CD14-positive monocyte (primary cell): Measurements from ENCODE around the gene NUDCD3. TPM values are rescaled to one million over a fixed set of nuclear protein-coding genes. Genes with fewer than 3 reads are reported as not detected.

ENCODE experiments used
- DNase-seq, 3 donors: peaks; one replicate each; pipeline ENCODE4 v3.0.0-alpha.2; 2011 to 2022
- H2AFZ ChIP-seq: 2 replicates; pipeline ENCODE4 v1.6.0; 2012; ENCODE audit warnings: mild to moderate bottlenecking, low read depth, low read length, inconsistent platforms; ENCODE audit not compliant: insufficient read depth, poor library complexity, severe bottlenecking
- H3K27ac ChIP-seq, 2 donors: 1 replicate in 1 of 2; 2 replicates in 1 of 2; pipeline ENCODE4 v1.5.1; 2012 to 2013; ENCODE audit warnings: low read length in 2 of 2, control low read depth in 1 of 2, inconsistent platforms in 1 of 2, low read depth in 1 of 2, mild to moderate bottlenecking in 1 of 2
- H3K27me3 ChIP-seq, 2 donors: one replicate each; pipeline versions ENCODE4 v1.6.0 to v1.6.1; 2011 to 2013; ENCODE audit warnings: low read length in 2 of 2; ENCODE audit not compliant: control insufficient read depth in 2 of 2, insufficient read depth in 2 of 2
- H3K36me3 ChIP-seq, 2 donors: replicated peaks in 1 of 2; 1 replicate in 1 of 2; 2 replicates in 1 of 2; pipeline versions ENCODE4 v1.5.1 to v1.6.1; 2012 to 2013; ENCODE audit warnings: low read length in 2 of 2, control low read depth in 1 of 2, inconsistent platforms in 1 of 2, mild to moderate bottlenecking in 1 of 2; ENCODE audit not compliant: insufficient read depth in 2 of 2, control insufficient read depth in 1 of 2
- H3K4me1 ChIP-seq, 2 donors: 1 replicate in 1 of 2; 2 replicates in 1 of 2; pipeline versions ENCODE4 v1.5.1 to v1.6.1; 2012 to 2013; ENCODE audit warnings: low read length in 2 of 2, control low read depth in 1 of 2, inconsistent platforms in 1 of 2, mild to moderate bottlenecking in 1 of 2, moderate library complexity in 1 of 2; ENCODE audit not compliant: insufficient read depth in 2 of 2, control insufficient read depth in 1 of 2
- H3K4me2 ChIP-seq: replicated peaks from 2 replicates; pipeline ENCODE3; 2012; ENCODE audit warnings: low read length, moderate library complexity, mild to moderate bottlenecking; ENCODE audit not compliant: poor library complexity, severe bottlenecking; ENCODE audit errors: extremely low read depth
- H3K4me3 ChIP-seq, 3 experiments: fragments of 200-600 bp in 1 of 3; sonication (generic) in 1 of 3; replicated peaks in 1 of 3; 1 replicate in 2 of 3; 2 replicates in 1 of 3; pipeline ENCODE4 v1.5.1; 2011 to 2013; ENCODE audit warnings: low read length in 3 of 3, mild to moderate bottlenecking in 3 of 3, control low read depth in 2 of 3, low read depth in 2 of 3, inconsistent platforms in 1 of 3, moderate library complexity in 1 of 3
- H3K79me2 ChIP-seq: 2 replicates; pipeline ENCODE4 v1.6.0; 2012; ENCODE audit warnings: mild to moderate bottlenecking, control low read depth, inconsistent platforms, low read length, moderate library complexity; ENCODE audit not compliant: insufficient read depth
- H3K9ac ChIP-seq: 2 replicates; pipeline ENCODE4 v1.6.0; 2017; ENCODE audit warnings: low read length, mild to moderate bottlenecking; ENCODE audit not compliant: insufficient read depth, poor library complexity, severe bottlenecking
- H3K9me3 ChIP-seq, 2 donors: replicated peaks in 1 of 2; 1 replicate in 1 of 2; 2 replicates in 1 of 2; pipeline versions ENCODE4 v1.5.1 to v1.6.1; 2012 to 2013; ENCODE audit warnings: low read length in 2 of 2, control low read depth in 1 of 2; ENCODE audit not compliant: control insufficient read depth in 1 of 2, insufficient read depth in 1 of 2
- H4K20me1 ChIP-seq: 2 replicates; pipeline ENCODE4 v1.6.0; 2012; ENCODE audit warnings: mild to moderate bottlenecking, low read length, control low read depth, moderate library complexity; ENCODE audit not compliant: insufficient read depth
- H3K27ac Mint-ChIP-seq, 7 donors: one replicate each; pipeline ENCODE4 v1.8.0; 2020; ENCODE audit warnings: mild to moderate bottlenecking in 7 of 7, mixed read lengths in 7 of 7, moderate library complexity in 6 of 7, inconsistent platforms in 2 of 7
- H3K27me3 Mint-ChIP-seq, 3 donors: one replicate each; pipeline ENCODE4 v1.8.0; 2021 to 2022; ENCODE audit warnings: low read depth in 3 of 3, mild to moderate bottlenecking in 3 of 3, mixed read lengths in 3 of 3, moderate library complexity in 3 of 3, inconsistent platforms in 1 of 3
- H3K36me3 Mint-ChIP-seq, 2 donors: one replicate each; pipeline ENCODE4 v1.8.0; 2020; ENCODE audit warnings: mixed read lengths in 2 of 2, inconsistent platforms in 1 of 2, mild to moderate bottlenecking in 1 of 2
- H3K4me1 Mint-ChIP-seq: one replicate; pipeline ENCODE4 v1.8.0; 2020; ENCODE audit warnings: mild to moderate bottlenecking, mixed read lengths
- H3K4me3 Mint-ChIP-seq, 2 donors: one replicate each; pipeline ENCODE4 v1.8.0; 2020; ENCODE audit warnings: mild to moderate bottlenecking in 2 of 2, mixed read lengths in 2 of 2, moderate library complexity in 1 of 2
- H3K9me3 Mint-ChIP-seq, 7 donors: one replicate each; pipeline ENCODE4 v1.8.0; 2020 to 2022; ENCODE audit warnings: mixed read lengths in 7 of 7, mild to moderate bottlenecking in 6 of 7, moderate library complexity in 6 of 7, inconsistent platforms in 2 of 7
- CTCF ChIP-seq: fragments of 200-600 bp; IDR thresholded peaks from one replicate; pipeline ENCODE4 v1.8.0; 2022; ENCODE audit warnings: antibody characterized with exemption, mild to moderate bottlenecking
- WGBS: methylation state at CpG from one replicate; pipeline ENCODE4 v1.1.5; 2013; ENCODE audit warnings: missing lambda C conversion rate; ENCODE audit not compliant: insufficient coverage; 5-methylcytosine and 5-hydroxymethylcytosine counted together
- intact Hi-C, 2 donors: fragments of 100-400 bp; cut with micrococcal nuclease; formaldehyde crosslinking; loops; one replicate each; pipeline versions ENCODE4 v1.15.0 to v1.15.1; 2023
- polyA plus RNA-seq, 3 donors: library from polyadenylated mRNA; depleted of rRNA in 1 of 3; unstranded in 2 of 3; stranded (reverse) in 1 of 3; fragments of 300-500 nt in 2 of 3; fragments of >200 nt in 1 of 3; fragmentation: Illumina TruSeq in 2 of 3; gene quantifications; 1 replicate in 2 of 3; 2 replicates in 1 of 3; pipeline ENCODE4 v1.2.3, GENCODE V29; 2012 to 2021

The NUDCD3 gene
- polyA plus RNA-seq, 3 donors = 13.6 to 26.5 (median 21.6) TPM

GRCh38 chr7:44368885-44369284 lies 121.6 kb downstream of the NUDCD3 start:
- no peak overlapping the region for H3K4me3 ChIP-seq
- no peaks in the 10 kb centered on the region for H3K4me1 ChIP-seq
- no peaks in the 10 kb centered on the region for H4K20me1 ChIP-seq
- peaks cover 23 to 47% (median 39%) of the 10 kb centered on the region in 3 donors for H3K27me3 Mint-ChIP-seq
- TF ChIP-seq CTCF = no peak
- no peak overlapping the region for H3K27ac ChIP-seq
- no peak overlapping the region for H3K9ac ChIP-seq
- peaks cover 4% of the 10 kb centered on the region for H3K4me1 Mint-ChIP-seq
- no CpG with 5 or more reads among the region's 1 CpG for WGBS
- no peak overlapping the region for H3K27ac Mint-ChIP-seq
- no peak overlapping the region for H2AFZ ChIP-seq
- H3K9me3 Mint-ChIP-seq = peaks cover 0 to 7% (median 2%) of the 10 kb centered on the region in 7 donors
- intact Hi-C loops = no loop called here
- no peak for DNase-seq
- H3K9me3 ChIP-seq = no peaks in the 10 kb centered on the region
- H3K27me3 ChIP-seq = peaks cover 0 to 6% of the 10 kb centered on the region in 2 donors
- H3K4me2 ChIP-seq = no peak overlapping the region
- H3K36me3 ChIP-seq = no peaks in the 10 kb centered on the region
- no peaks in the 10 kb centered on the region for H3K79me2 ChIP-seq
- H3K36me3 Mint-ChIP-seq = no peaks in the 10 kb centered on the region
- peak overlapping the region in 1 of 2 donors; percentile 31 for H3K4me3 Mint-ChIP-seq

GRCh38 chr7:44368455-44368854 lies 122.0 kb downstream of the NUDCD3 start:
- Histone ChIP-seq H3K9ac (no peak overlapping the region), H2AFZ (no peak overlapping the region), H3K27me3 (peaks cover 0 to 6% of the 10 kb centered on the region in 2 donors), H3K36me3 (no peaks in the 10 kb centered on the region), H3K4me1 (no peaks in the 10 kb centered on the region), H4K20me1 (no peaks in the 10 kb centered on the region), H3K27ac (no peak overlapping the region), H3K79me2 (no peaks in the 10 kb centered on the region), H3K4me3 (no peak overlapping the region), H3K9me3 (no peaks in the 10 kb centered on the region), H3K4me2 (no peak overlapping the region)
- no peak overlapping the region for H3K4me3 Mint-ChIP-seq
- intact Hi-C loops = no loop called here
- DNase-seq = no peak
- TF ChIP-seq CTCF = no peak
- H3K36me3 Mint-ChIP-seq = no peaks in the 10 kb centered on the region
- H3K27me3 Mint-ChIP-seq = peaks cover 23 to 48% (median 41%) of the 10 kb centered on the region in 3 donors
- H3K27ac Mint-ChIP-seq = no peak overlapping the region
- H3K9me3 Mint-ChIP-seq = peaks cover 0 to 7% (median 2%) of the 10 kb centered on the region in 7 donors
- H3K4me1 Mint-ChIP-seq = peaks cover 4% of the 10 kb centered on the region
